H9 (cell line): ENCODE results near the gene NELFCD. TPM values are rescaled to one million over a fixed set of nuclear protein-coding genes. Genes with fewer than 3 reads are reported as not detected.

Source experiments
- DNase-seq: peaks from one replicate; pipeline ENCODE4 v3.0.0-alpha.2; 2017
- H2AFZ ChIP-seq: one replicate; pipeline ENCODE4 v1.6.1; 2013; ENCODE audit warnings: mild to moderate bottlenecking, low read length, control low read depth, moderate library complexity
- H2AK5ac ChIP-seq: 2 replicates; pipeline ENCODE4 v1.6.1; 2013; ENCODE audit warnings: low read length, control low read depth, mixed read lengths; ENCODE audit not compliant: insufficient read length
- H2BK120ac ChIP-seq: one replicate; pipeline ENCODE4 v1.6.1; 2013; ENCODE audit warnings: low read depth, mild to moderate bottlenecking, low read length, control low read depth, inconsistent platforms; ENCODE audit not compliant: poor library complexity, severe bottlenecking
- H2BK12ac ChIP-seq: 2 replicates; pipeline ENCODE4 v1.6.1; 2013; ENCODE audit warnings: low read length, control low read depth, mixed read lengths, low read depth; ENCODE audit not compliant: insufficient read length
- H2BK15ac ChIP-seq: 2 replicates; pipeline ENCODE4 v1.6.1; 2013; ENCODE audit warnings: low read depth, low read length, control low read depth
- H2BK20ac ChIP-seq: one replicate; pipeline ENCODE4 v1.6.1; 2013; ENCODE audit warnings: low read depth, mild to moderate bottlenecking, low read length, control low read depth, inconsistent platforms; ENCODE audit not compliant: poor library complexity, severe bottlenecking
- H2BK5ac ChIP-seq: 2 replicates; pipeline ENCODE4 v1.6.1; 2013; ENCODE audit warnings: low read length, control low read depth, mixed read lengths; ENCODE audit not compliant: insufficient read length
- H3K14ac ChIP-seq: 2 replicates; pipeline ENCODE4 v1.6.1; 2013; ENCODE audit warnings: low read length, control low read depth; ENCODE audit not compliant: insufficient read depth
- H3K18ac ChIP-seq: 2 replicates; pipeline ENCODE4 v1.6.1; 2013; ENCODE audit warnings: low read depth, mild to moderate bottlenecking, mixed read lengths, low read length, control low read depth; ENCODE audit not compliant: insufficient read length
- H3K23ac ChIP-seq: 2 replicates; pipeline ENCODE4 v1.6.1; 2013; ENCODE audit warnings: low read length, control low read depth, mixed read lengths, low read depth; ENCODE audit not compliant: insufficient read length
- H3K23me2 ChIP-seq: 2 replicates; pipeline ENCODE4 v1.6.1; 2013; ENCODE audit warnings: low read depth, mild to moderate bottlenecking, mixed read lengths, low read length, control low read depth; ENCODE audit not compliant: insufficient read length, poor library complexity, severe bottlenecking
- H3K27ac ChIP-seq: 2 replicates; pipeline ENCODE4 v1.5.1; 2013; ENCODE audit warnings: low read length, control low read depth, mixed read lengths, low read depth; ENCODE audit not compliant: insufficient read length
- H3K27me3 ChIP-seq: 2 replicates; pipeline ENCODE4 v1.6.1; 2013; ENCODE audit warnings: low read length, control low read depth, inconsistent platforms; ENCODE audit not compliant: insufficient read depth
- H3K4ac ChIP-seq: 2 replicates; pipeline ENCODE4 v1.6.1; 2013; ENCODE audit warnings: low read depth, mild to moderate bottlenecking, control low read depth, inconsistent platforms, low read length, moderate library complexity
- H3K4me1 ChIP-seq: 2 replicates; pipeline ENCODE4 v1.6.1; 2013; ENCODE audit warnings: low read length, control low read depth, inconsistent platforms; ENCODE audit not compliant: insufficient read depth
- H3K4me2 ChIP-seq: 2 replicates; pipeline ENCODE4 v1.6.1; 2013; ENCODE audit warnings: low read length, control low read depth, mixed read lengths; ENCODE audit not compliant: insufficient read length, insufficient read depth
- H3K56ac ChIP-seq: 2 replicates; pipeline ENCODE4 v1.6.1; 2013; ENCODE audit warnings: low read depth, mild to moderate bottlenecking, mixed read lengths, low read length, control low read depth; ENCODE audit not compliant: insufficient read length
- H3K79me1 ChIP-seq: 2 replicates; pipeline ENCODE4 v1.6.1; 2013; ENCODE audit warnings: low read depth, mild to moderate bottlenecking, moderate library complexity, low read length, control low read depth, inconsistent platforms; ENCODE audit not compliant: insufficient read depth, poor library complexity, severe bottlenecking
- H3K79me2 ChIP-seq: 2 replicates; pipeline ENCODE4 v1.6.1; 2013; ENCODE audit warnings: low read length, control low read depth, inconsistent platforms; ENCODE audit not compliant: insufficient read depth
- H3K9ac ChIP-seq: 2 replicates; pipeline ENCODE4 v1.6.1; 2013; ENCODE audit warnings: low read length, control low read depth, mixed read lengths; ENCODE audit not compliant: insufficient read length; ENCODE audit errors: extremely low read depth
- H3K9me3 ChIP-seq: one replicate; pipeline ENCODE4 v1.6.1; 2013; ENCODE audit warnings: low read depth, low read length, inconsistent platforms; ENCODE audit not compliant: control insufficient read depth
- H3T11ph ChIP-seq: one replicate; pipeline ENCODE4 v1.6.1; 2013; ENCODE audit warnings: mild to moderate bottlenecking, low read length, control low read depth, inconsistent platforms
- H4K20me1 ChIP-seq: one replicate; pipeline ENCODE4 v1.6.1; 2013; ENCODE audit not compliant: control insufficient read depth, insufficient read length, insufficient read depth
- H4K5ac ChIP-seq: 2 replicates; pipeline ENCODE4 v1.6.1; 2013; ENCODE audit warnings: low read depth, mild to moderate bottlenecking, mixed read lengths, low read length, control low read depth; ENCODE audit not compliant: insufficient read length
- H4K8ac ChIP-seq: replicated peaks from 2 replicates; pipeline ENCODE4 v1.6.1; 2013; ENCODE audit warnings: low read length, control low read depth, mixed read lengths, low read depth; ENCODE audit not compliant: insufficient read length
- H4K91ac ChIP-seq: 2 replicates; pipeline ENCODE4 v1.6.1; 2013; ENCODE audit warnings: low read depth, mild to moderate bottlenecking, moderate library complexity, mixed read lengths, low read length, control low read depth; ENCODE audit not compliant: insufficient read length
- H3K27ac Mint-ChIP-seq, 3 experiments: 2 replicates in 2 of 3; 3 replicates in 1 of 3; pipeline ENCODE4 v1.8.0; 2020 to 2021; ENCODE audit warnings: mixed read lengths in 3 of 3, mild to moderate bottlenecking in 1 of 3, moderate library complexity in 1 of 3
- H3K27me3 Mint-ChIP-seq: 2 replicates; pipeline ENCODE4 v1.8.0; 2021; ENCODE audit warnings: low read depth, mild to moderate bottlenecking, moderate library complexity, mixed read lengths
- H3K36me3 Mint-ChIP-seq, 3 experiments: 2 replicates in 2 of 3; 3 replicates in 1 of 3; pipeline ENCODE4 v1.8.0; 2020 to 2021; ENCODE audit warnings: low read depth in 3 of 3, mixed read lengths in 3 of 3; ENCODE audit not compliant: insufficient read depth in 1 of 3
- H3K4me1 Mint-ChIP-seq, 2 experiments: 2 replicates each; pipeline ENCODE4 v1.8.0; 2020; ENCODE audit warnings: mixed read lengths in 2 of 2
- H3K4me3 Mint-ChIP-seq, 2 experiments: 2 replicates in 1 of 2; 3 replicates in 1 of 2; pipeline ENCODE4 v1.8.0; 2020 to 2021; ENCODE audit warnings: mild to moderate bottlenecking in 2 of 2, mixed read lengths in 2 of 2, moderate library complexity in 1 of 2
- H3K9me3 Mint-ChIP-seq, 2 experiments: 2 replicates in 1 of 2; 3 replicates in 1 of 2; pipeline ENCODE4 v1.8.0; 2020; ENCODE audit warnings: mild to moderate bottlenecking in 2 of 2, mixed read lengths in 2 of 2, moderate library complexity in 1 of 2
- WGBS: extraction: QIAGEN DNeasy Blood & Tissue Kit; methylation state at CpG from one replicate; pipeline ENCODE4 v1.1.7; 2013; ENCODE audit warnings: missing lambda C conversion rate, low lambda C conversion rate, mixed read lengths; ENCODE audit not compliant: insufficient read length; ENCODE audit errors: extremely low coverage; 5-methylcytosine and 5-hydroxymethylcytosine counted together
- total RNA-seq: library from RNA; stranded (reverse); gene quantifications from 2 replicates; pipeline ENCODE4 v1.2.1, GENCODE V29; 2021
- TF ChIP-seq, protein P1 (sequence below): fragments of 200-600 bp; sonication (generic); conservative IDR thresholded peaks from 3 replicates; pipeline ENCODE4 v1.8.0; 2021; ENCODE audit warnings: antibody characterized with exemption, mild to moderate bottlenecking

Gene NELFCD
- total RNA-seq, 1 experiment from 2014 or later, result 57.8 TPM

DNA sequence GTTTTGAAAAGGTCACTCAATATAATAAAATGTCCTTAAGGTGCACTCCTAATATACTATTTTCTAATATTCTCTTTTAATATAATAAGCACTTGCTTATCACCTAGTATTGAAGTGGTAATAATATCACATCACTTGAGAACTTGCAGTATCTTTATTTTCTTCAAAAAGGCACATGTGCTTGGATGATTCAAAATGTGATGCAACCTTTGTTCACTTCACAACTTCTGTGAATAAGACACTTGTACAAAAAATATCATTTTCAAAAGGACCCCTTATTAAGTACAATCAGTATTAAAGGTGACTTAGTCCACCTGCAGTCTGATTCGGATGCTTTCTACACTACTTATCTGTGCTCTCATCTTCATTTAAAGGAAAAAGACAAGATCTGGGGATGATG, 58.2 kb downstream of the NELFCD start:
- H3K27ac Mint-ChIP-seq, result no peak overlapping the region

More for the DNA sequence above, 58.2 kb downstream of the NELFCD start:
- TF ChIP-seq, protein P1, sequence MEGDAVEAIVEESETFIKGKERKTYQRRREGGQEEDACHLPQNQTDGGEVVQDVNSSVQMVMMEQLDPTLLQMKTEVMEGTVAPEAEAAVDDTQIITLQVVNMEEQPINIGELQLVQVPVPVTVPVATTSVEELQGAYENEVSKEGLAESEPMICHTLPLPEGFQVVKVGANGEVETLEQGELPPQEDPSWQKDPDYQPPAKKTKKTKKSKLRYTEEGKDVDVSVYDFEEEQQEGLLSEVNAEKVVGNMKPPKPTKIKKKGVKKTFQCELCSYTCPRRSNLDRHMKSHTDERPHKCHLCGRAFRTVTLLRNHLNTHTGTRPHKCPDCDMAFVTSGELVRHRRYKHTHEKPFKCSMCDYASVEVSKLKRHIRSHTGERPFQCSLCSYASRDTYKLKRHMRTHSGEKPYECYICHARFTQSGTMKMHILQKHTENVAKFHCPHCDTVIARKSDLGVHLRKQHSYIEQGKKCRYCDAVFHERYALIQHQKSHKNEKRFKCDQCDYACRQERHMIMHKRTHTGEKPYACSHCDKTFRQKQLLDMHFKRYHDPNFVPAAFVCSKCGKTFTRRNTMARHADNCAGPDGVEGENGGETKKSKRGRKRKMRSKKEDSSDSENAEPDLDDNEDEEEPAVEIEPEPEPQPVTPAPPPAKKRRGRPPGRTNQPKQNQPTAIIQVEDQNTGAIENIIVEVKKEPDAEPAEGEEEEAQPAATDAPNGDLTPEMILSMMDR, result no peak
- H2BK15ac ChIP-seq, result no peak overlapping the region
- no peak overlapping the region for H3K23ac ChIP-seq
- H3K9me3 ChIP-seq, result no peaks in the 10 kb centered on the region
- Mint-ChIP-seq H3K4me1 (peaks cover 13 to 18% of the 10 kb centered on the region in 2 experiments), H3K27me3 (no peaks in the 10 kb centered on the region), H3K36me3 (peaks cover 26 to 53% (median 52%) of the 10 kb centered on the region in 3 experiments; a peak in 6 of 7 replicates), H3K9me3 (no peaks in the 10 kb centered on the region; a peak in 1 of 5 replicates), H3K4me3 (no peak overlapping the region)
- no peak overlapping the region for H3K4ac ChIP-seq
- no peak overlapping the region for H3T11ph ChIP-seq
- H2BK20ac ChIP-seq, result no peak overlapping the region
- peaks cover 10% of the 10 kb centered on the region for H3K79me2 ChIP-seq
- no peak overlapping the region for H4K5ac ChIP-seq
- H3K27me3 ChIP-seq, result no peaks in the 10 kb centered on the region
- H2BK5ac ChIP-seq, result no peak overlapping the region
- H3K9ac ChIP-seq, result no peak overlapping the region
- no peak overlapping the region for H3K27ac ChIP-seq
- H2AK5ac ChIP-seq, result no peak overlapping the region
- H4K8ac ChIP-seq, result no peak overlapping the region
- no peak overlapping the region for H2BK120ac ChIP-seq
- no peak overlapping the region for H3K18ac ChIP-seq
- H3K14ac ChIP-seq, result no peak overlapping the region
- H4K20me1 ChIP-seq, result no peaks in the 10 kb centered on the region
- H3K56ac ChIP-seq, result no peak overlapping the region
- no CpG with 5 or more reads among the region's 1 CpG for WGBS
- no peaks in the 10 kb centered on the region for H3K4me1 ChIP-seq
- no peak overlapping the region for H4K91ac ChIP-seq
- peaks cover 9% of the 10 kb centered on the region for H3K23me2 ChIP-seq
- H3K4me2 ChIP-seq, result no peak overlapping the region
- H3K79me1 ChIP-seq, result no peaks in the 10 kb centered on the region
- no peak overlapping the region for H2BK12ac ChIP-seq
- no peak overlapping the region for H2AFZ ChIP-seq
- DNase-seq, result no peak
